HG03025 (cell line): ENCODE measurements around the gene LDLRAP1.

Source experiments
- ATAC-seq: cut with Tn5 transposase; IDR thresholded peaks from one replicate; pipeline ENCODE4 v1.9.1; 2021; ENCODE audit warnings: mild to moderate bottlenecking, moderate library complexity; ENCODE audit not compliant: unreplicated experiment, low FRiP score

Gene LDLRAP1

GRCh38 chr1:25541889-25542658 is 1.3 kb upstream of the LDLRAP1 start:
- ATAC-seq: no peak

- ATAC-seq: no peak
Measured at GRCh38 chr1:25543005-25543424, 391 bp upstream of the LDLRAP1 start.

- ATAC-seq: no peak
Measured at GRCh38 chr1:25544243-25544764, 898 bp downstream of the LDLRAP1 start.

- ATAC-seq: no peak
Measured at GRCh38 chr1:25544819-25545218, 1.4 kb downstream of the LDLRAP1 start.

GRCh38 chr1:25545767-25546166 is 2.4 kb downstream of the LDLRAP1 start:
- no peak for ATAC-seq

GRCh38 chr1:25546193-25546592 is 2.8 kb downstream of the LDLRAP1 start:
- ATAC-seq: no peak

- no peak for ATAC-seq
Measured at GRCh38 chr1:25548601-25549000, 5.2 kb downstream of the LDLRAP1 start.

- peak; percentile 83 for ATAC-seq
Measured at GRCh38 chr1:25549273-25550154, 6.1 kb downstream of the LDLRAP1 start.

GRCh38 chr1:25550155-25550506 is 6.7 kb downstream of the LDLRAP1 start:
- ATAC-seq: no peak

- no peak for ATAC-seq
Measured at GRCh38 chr1:25550683-25551310, 7.4 kb downstream of the LDLRAP1 start.

- no peak for ATAC-seq
Measured at GRCh38 chr1:25553749-25554429, 10.5 kb downstream of the LDLRAP1 start.

GRCh38 chr1:25554430-25554780 is 11.0 kb downstream of the LDLRAP1 start:
- no peak for ATAC-seq

- ATAC-seq: no peak
Measured at GRCh38 chr1:25554886-25555752, 11.7 kb downstream of the LDLRAP1 start.

- no peak for ATAC-seq
Measured at GRCh38 chr1:25555753-25556092, 12.3 kb downstream of the LDLRAP1 start.

GRCh38 chr1:25556132-25556670 is 12.8 kb downstream of the LDLRAP1 start:
- ATAC-seq: no peak

GRCh38 chr1:25556791-25557476 is 13.5 kb downstream of the LDLRAP1 start:
- ATAC-seq: no peak

- no peak for ATAC-seq
Measured at GRCh38 chr1:25557543-25557942, 14.1 kb downstream of the LDLRAP1 start.

- ATAC-seq: no peak
Measured at GRCh38 chr1:25559031-25559430, 15.6 kb downstream of the LDLRAP1 start.

- no peak for ATAC-seq
Measured at GRCh38 chr1:25560001-25560400, 16.6 kb downstream of the LDLRAP1 start.
